Brain microvascular endothelial cell (primary cell): ENCODE measurements around the gene CRAMP1.

ENCODE experiments used
- DNase-seq: peaks from one replicate; pipeline ENCODE4 v3.0.0-alpha.2; 2020
- H3K27ac ChIP-seq: fragments of 250-450 bp; sonication (Bioruptor Pico); 2 replicates; pipeline ENCODE4 v1.5.1; 2020; ENCODE audit warnings: mild to moderate bottlenecking, moderate library complexity
- H3K27me3 ChIP-seq: fragments of 250-450 bp; sonication (Bioruptor Pico); replicated peaks from 2 replicates; pipeline ENCODE4 v1.5.1; 2020; ENCODE audit warnings: mild to moderate bottlenecking
- H3K36me3 ChIP-seq: fragments of 250-450 bp; sonication (Bioruptor Pico); replicated peaks from 2 replicates; pipeline ENCODE4 v1.5.1; 2020; ENCODE audit warnings: mild to moderate bottlenecking
- H3K4me3 ChIP-seq: 2 replicates; pipeline ENCODE4 v1.5.1; 2011; ENCODE audit warnings: low read depth, mild to moderate bottlenecking, control low read depth, low read length, moderate library complexity
- CTCF ChIP-seq: IDR thresholded peaks from 2 replicates; pipeline ENCODE4 v1.5.1; 2011; ENCODE audit warnings: low read depth, mild to moderate bottlenecking, moderate library complexity, low read length, control low read depth, inconsistent platforms; ENCODE audit errors: missing control alignments
- in situ Hi-C: cut with HindIII; loops from 2 replicates; pipeline ENCODE4 v1.10.0; 2017; ENCODE audit warnings: low sequenced_read_pairs, low pct_ligation_motif_present

CRAMP1 gene

GRCh38 chr16:1601489-1601888 lies 10.7 kb upstream of the CRAMP1 start:
- no peak for DNase-seq
- no peak for TF ChIP-seq CTCF
- H3K27me3 ChIP-seq, result no peaks in the 10 kb centered on the region
- no peaks in the 10 kb centered on the region for H3K36me3 ChIP-seq
- no peak overlapping the region for H3K4me3 ChIP-seq
- H3K27ac ChIP-seq, result no peak overlapping the region
- in situ Hi-C loops, result no loop called here

- TF ChIP-seq CTCF, result no peak
- Histone ChIP-seq H3K36me3 (peaks cover 3% of the 10 kb centered on the region), H3K4me3 (no peak overlapping the region), H3K27ac (no peak overlapping the region), H3K27me3 (no peaks in the 10 kb centered on the region)
- in situ Hi-C loops, result no loop called here
- no peak for DNase-seq
Observed at GRCh38 chr16:1602285-1602684, 9.9 kb upstream of the CRAMP1 start.

GRCh38 chr16:1606774-1607173 lies 5.4 kb upstream of the CRAMP1 start:
- DNase-seq, result no peak
- no peak for TF ChIP-seq CTCF
- in situ Hi-C loops, result no loop called here

GRCh38 chr16:1607971-1608370 lies 4.2 kb upstream of the CRAMP1 start:
- no peak for DNase-seq
- Histone ChIP-seq H3K27ac (no peak overlapping the region), H3K27me3 (no peaks in the 10 kb centered on the region), H3K36me3 (peaks cover 3% of the 10 kb centered on the region), H3K4me3 (no peak overlapping the region)
- no peak for TF ChIP-seq CTCF
- in situ Hi-C loops, result no loop called here

More at GRCh38 chr16:1606774-1607173, 5.4 kb upstream of the CRAMP1 start:
- H3K36me3 ChIP-seq, result peaks cover 3% of the 10 kb centered on the region
- H3K27ac ChIP-seq, result no peak overlapping the region
- H3K27me3 ChIP-seq, result no peaks in the 10 kb centered on the region
- no peak overlapping the region for H3K4me3 ChIP-seq

- TF ChIP-seq CTCF, result no peak
- peak overlapping the region; percentile 75 for H3K4me3 ChIP-seq
- H3K27ac ChIP-seq, result peak overlapping the region; percentile 66
- in situ Hi-C loops, result no loop called here
- H3K27me3 ChIP-seq, result no peaks in the 10 kb centered on the region
- peaks cover 3% of the 10 kb centered on the region for H3K36me3 ChIP-seq
- DNase-seq, result peak; percentile 63
Observed at GRCh38 chr16:1610071-1610898, 1.9 kb upstream of the CRAMP1 start.
